K562 (cell line): Measurements from ENCODE around the gene GALNT7. TPM values are rescaled to one million over a fixed set of nuclear protein-coding genes. Genes with fewer than 3 reads are reported as not detected.
A peak's percentile ranks its signal among the peaks of the same experiment; 100 is the strongest.

Experiments
- BACH1 ChIP-seq: fragments of 200-800 bp; sonication (Bioruptor generic); IDR thresholded peaks from 2 replicates; pipeline ENCODE4 v1.6.1; 2016; ENCODE audit warnings: missing genetic modification characterization, missing compliant biosample characterization
- CHD7 ChIP-seq: fragments of 200-600 bp; sonication (generic); IDR thresholded peaks from one replicate; pipeline ENCODE4 v1.6.1; 2012; ENCODE audit warnings: mild to moderate bottlenecking, low read depth, low read length, inconsistent platforms
- CLOCK ChIP-seq: fragments of 250-450 bp; sonication (Bioruptor Pico); IDR thresholded peaks from 2 replicates; pipeline ENCODE4 v1.4.0; 2020; ENCODE audit warnings: mild to moderate bottlenecking, moderate library complexity, borderline replicate concordance
- ETV6 ChIP-seq, 3 experiments: fragments of 150-350 bp in 1 of 3; sonication (generic) in 1 of 3; formaldehyde crosslinking in 1 of 3; IDR thresholded peaks; 2 replicates each; pipeline versions ENCODE4 v1.6.1 to v1.8.0; 2014 to 2022; ENCODE audit warnings: borderline replicate concordance in 2 of 3, low read depth in 2 of 3, antibody characterized with exemption in 1 of 3, low read length in 1 of 3, mild to moderate bottlenecking in 1 of 3, missing genetic modification reagents in 1 of 3
- MAFG ChIP-seq: fragments of 450-650 bp; conservative IDR thresholded peaks from 2 replicates; pipeline ENCODE4 v1.6.1; 2016; ENCODE audit warnings: missing genetic modification characterization, missing compliant biosample characterization
- NCOR1 ChIP-seq: fragments of 450-650 bp; IDR thresholded peaks from 2 replicates; pipeline ENCODE4 v1.6.1; 2016; ENCODE audit warnings: mild to moderate bottlenecking, moderate library complexity
- RBM25 ChIP-seq: fragments of 200-400 bp; formaldehyde crosslinking; IDR thresholded peaks from 2 replicates; pipeline ENCODE4 v1.6.1; 2018; ENCODE audit warnings: low read length, low read depth, moderate library complexity; ENCODE audit not compliant: severe bottlenecking
- SNRNP70 ChIP-seq: fragments of 200-400 bp; formaldehyde crosslinking; optimal IDR thresholded peaks from 2 replicates; pipeline ENCODE3; 2017; ENCODE audit warnings: low read depth, low read length
- THRA ChIP-seq: fragments of 450-650 bp; IDR thresholded peaks from 2 replicates; pipeline ENCODE4 v1.6.1; 2017; ENCODE audit warnings: mild to moderate bottlenecking, moderate library complexity
- ZKSCAN1 ChIP-seq: fragments of 150-350 bp; IDR thresholded peaks from 2 replicates; pipeline ENCODE4 v1.6.1; 2016; ENCODE audit warnings: low read depth, low read length
- ZNF408 ChIP-seq: fragments of 250-450 bp; sonication (Bioruptor Pico); IDR thresholded peaks from 2 replicates; pipeline ENCODE4 v1.4.0; 2020; ENCODE audit warnings: low read depth, mild to moderate bottlenecking, moderate library complexity
- polyA plus RNA-seq, 8 experiments: library from polyadenylated mRNA; depleted of rRNA in 4 of 8; stranded (reverse) in 5 of 8; unstranded in 3 of 8; fragments of >200 nt; fragmentation: Nextera tagmentation in 2 of 8; fragmentation: Illumina TruSeq in 1 of 8; extraction: Ambion mirVana in 2 of 8; extraction: Trizol in 1 of 8; gene quantifications; 2 replicates each; pipeline versions ENCODE4 v1.2.1 to v1.2.3, GENCODE V29; 2011 to 2014; ENCODE audit warnings: inconsistent platforms in 1 of 8, missing spikeins in 1 of 8
- total RNA-seq, 7 experiments: library from RNA; depleted of rRNA in 6 of 7; stranded (reverse); fragments of >200 nt in 6 of 7; fragmentation: Illumina TruSeq in 2 of 7; extraction: Trizol in 2 of 7; gene quantifications; 2 replicates each; pipeline versions ENCODE4 v1.2.1 to v1.2.3, GENCODE V29; 2011 to 2021; ENCODE audit warnings: low replicate concordance in 1 of 7

GALNT7 gene
- total and polyA plus RNA-seq, 9 of the 15 experiments (the other 6 are each of a cell fraction or from before 2014, with no cell fraction given) = 16.7 to 38.7 (median 31.1) TPM

- TF ChIP-seq CLOCK (CRISPR knock-in tag) = no peak
- TF ChIP-seq NCOR1 = peak; percentile 68
- TF ChIP-seq BACH1 (tag) = no peak
- no peak for TF ChIP-seq ZNF408 (CRISPR knock-in tag)
- TF ChIP-seq THRA = no peak
- no peak for TF ChIP-seq ETV6 (IDR thresholded peaks at IDR 0.05; ENCODE audit: borderline replicate concordance in 1 of 2, low read depth in 2 of 2, low read length in 1 of 2)
- no peak for TF ChIP-seq ETV6 (CRISPR knock-in tag; IDR thresholded peaks at IDR 0.05; ENCODE audit: borderline replicate concordance)
- TF ChIP-seq MAFG (tag) = no peak
- no peak for TF ChIP-seq CHD7
- no peak for TF ChIP-seq RBM25
- TF ChIP-seq ZKSCAN1 = no peak
- no peak for TF ChIP-seq SNRNP70
Observed at GRCh38 chr4:173281406-173282255, 113.0 kb downstream of the GALNT7 start (continued).
